ENCODE results near the gene FBXO8. TPM values are rescaled to one million over a fixed set of nuclear protein-coding genes. Genes with fewer than 3 reads are reported as not detected.
"Not testable (repeated sequence)": the region's sequence is repeated elsewhere in the genome, so short reads cannot be mapped to it uniquely, and the experiment has no call there.

The FBXO8 gene
- 10 to 100 TPM; 28.5 to 37.4 (median 33.5) TPM for polyA plus RNA-seq (ENCODE audit: insufficient read length in 4 of 4)

GRCh38 chr4:174283507-174284471 is at the start of gene FBXO8, which contains the start of gene CEP44:
Gene FBXO8 (minus strand): TSS chr4:174283667. CDS start chr4:174263092, 20,575 bp downstream.
Gene CEP44 (plus strand): TSS chr4:174283911. CDS start chr4:174299122, 15,211 bp downstream.
- peak; percentile 80 to 98 (median 88) for DNase-seq (ENCODE audit: low read depth in 4 of 4, low spot score in 2 of 4)

- no peak for DNase-seq (ENCODE audit: low read depth in 4 of 4, low spot score in 2 of 4)
These were observed 49.5 kb upstream of the FBXO8 start for GRCh38 chr4:174332741-174333493.

- DNase-seq (ENCODE audit: low read depth in 4 of 4, low spot score in 2 of 4), result no peak
These were observed 41.3 kb upstream of the FBXO8 start for GRCh38 chr4:174324725-174325124.

GRCh38 chr4:174324236-174324635 is 40.8 kb upstream of the FBXO8 start:
- DNase-seq (ENCODE audit: low read depth in 4 of 4, low spot score in 2 of 4), result no peak

GRCh38 chr4:174320494-174321199 is 37.2 kb upstream of the FBXO8 start:
- DNase-seq (ENCODE audit: low read depth in 4 of 4, low spot score in 2 of 4), result no peak

GRCh38 chr4:174318829-174319764 is 35.6 kb upstream of the FBXO8 start:
- DNase-seq (ENCODE audit: low read depth in 4 of 4, low spot score in 2 of 4), result peak in 1 of 4 donors; percentile 2

GRCh38 chr4:174317531-174317930 is 34.1 kb upstream of the FBXO8 start:
- DNase-seq (ENCODE audit: low read depth in 4 of 4, low spot score in 2 of 4), result no peak

GRCh38 chr4:174316954-174317353 is 33.5 kb upstream of the FBXO8 start:
- no peak for DNase-seq (ENCODE audit: low read depth in 4 of 4, low spot score in 2 of 4)

GRCh38 chr4:174316546-174316945 is 33.1 kb upstream of the FBXO8 start:
- no peak for DNase-seq (ENCODE audit: low read depth in 4 of 4, low spot score in 2 of 4)

- DNase-seq (ENCODE audit: low read depth in 4 of 4, low spot score in 2 of 4), result no peak
These were observed 31.3 kb upstream of the FBXO8 start for GRCh38 chr4:174314770-174315169.

GRCh38 chr4:174314274-174314673 is 30.8 kb upstream of the FBXO8 start:
- no peak for DNase-seq (ENCODE audit: low read depth in 4 of 4, low spot score in 2 of 4)

- DNase-seq (ENCODE audit: low read depth in 4 of 4, low spot score in 2 of 4), result no peak
These were observed 29.5 kb upstream of the FBXO8 start for GRCh38 chr4:174312993-174313392.

- no peak for DNase-seq (ENCODE audit: low read depth in 4 of 4, low spot score in 2 of 4)
These were observed 24.2 kb upstream of the FBXO8 start for GRCh38 chr4:174307694-174308093.

GRCh38 chr4:174305961-174306360 is 22.5 kb upstream of the FBXO8 start:
- no peak for DNase-seq (ENCODE audit: low read depth in 4 of 4, low spot score in 2 of 4)

GRCh38 chr4:174304664-174305063 is 21.2 kb upstream of the FBXO8 start:
- DNase-seq (ENCODE audit: low read depth in 4 of 4, low spot score in 2 of 4), result no peak

- no peak for DNase-seq (ENCODE audit: low read depth in 4 of 4, low spot score in 2 of 4)
These were observed 20.2 kb upstream of the FBXO8 start for GRCh38 chr4:174303687-174304086.

GRCh38 chr4:174295142-174295541 is 11.7 kb upstream of the FBXO8 start:
- DNase-seq (ENCODE audit: low read depth in 4 of 4, low spot score in 2 of 4), result not testable (repeated sequence)

GRCh38 chr4:174294641-174295040 is 11.2 kb upstream of the FBXO8 start:
- not testable (repeated sequence) for DNase-seq (ENCODE audit: low read depth in 4 of 4, low spot score in 2 of 4)

- no peak for DNase-seq (ENCODE audit: low read depth in 4 of 4, low spot score in 2 of 4)
These were observed 9.0 kb upstream of the FBXO8 start for GRCh38 chr4:174292473-174292872.

- no peak for DNase-seq (ENCODE audit: low read depth in 4 of 4, low spot score in 2 of 4)
These were observed 3.4 kb upstream of the FBXO8 start for GRCh38 chr4:174286870-174287269.

All from left renal cortex interstitium (tissue), 4 donors.